BE2C (cell line): Measurements from ENCODE around the gene ALPP.
A peak's percentile ranks its signal among the peaks of the same experiment; 100 is the strongest.
"Not testable (repeated sequence)": the region's sequence is repeated elsewhere in the genome, so short reads cannot be mapped to it uniquely, and the experiment has no call there.

ENCODE experiments used
- DNase-seq: peaks from one replicate; pipeline ENCODE4 v3.0.0-alpha.2; 2020
- H3K27me3 ChIP-seq: fragments of 250-450 bp; sonication (Bioruptor Pico); 2 replicates; pipeline ENCODE4 v1.5.1; 2020; ENCODE audit warnings: mild to moderate bottlenecking
- H3K36me3 ChIP-seq: fragments of 250-450 bp; sonication (Bioruptor Pico); 2 replicates; pipeline ENCODE4 v1.5.1; 2020; ENCODE audit warnings: mild to moderate bottlenecking
- H3K4me1 ChIP-seq: fragments of 250-450 bp; sonication (Bioruptor Pico); 2 replicates; pipeline ENCODE4 v1.5.1; 2020
- H3K4me3 ChIP-seq: 2 replicates; pipeline ENCODE4 v1.5.1; 2011; ENCODE audit warnings: low read depth, low read length
- H3K9me3 ChIP-seq: fragments of 250-450 bp; sonication (Bioruptor Pico); 2 replicates; pipeline ENCODE4 v1.5.1; 2020
- CTCF ChIP-seq: IDR thresholded peaks from 2 replicates; pipeline ENCODE4 v1.5.1; 2012; ENCODE audit warnings: mild to moderate bottlenecking, low read depth, low read length

Gene ALPP

GRCh38 chr2:232333361-232334135 lies 45.0 kb upstream of the ALPP start:
- Histone ChIP-seq H3K4me1 (no peaks in the 10 kb centered on the region), H3K27me3 (no peaks in the 10 kb centered on the region), H3K36me3 (no peaks in the 10 kb centered on the region; the same call in 1 of the 2 replicates), H3K9me3 (no peaks in the 10 kb centered on the region), H3K4me3 (no peak overlapping the region)
- peak; percentile 69 for TF ChIP-seq CTCF
- peak; percentile 62 for DNase-seq

- H3K4me1 ChIP-seq, result not testable (repeated sequence)
These were observed 44.2 kb upstream of the ALPP start for GRCh38 chr2:232334136-232334884.

GRCh38 chr2:232334885-232335205 lies 43.7 kb upstream of the ALPP start:
- not testable (repeated sequence) for H3K4me1 ChIP-seq, H3K4me3 ChIP-seq, H3K27me3 ChIP-seq, H3K36me3 ChIP-seq, DNase-seq, H3K9me3 ChIP-seq

More at GRCh38 chr2:232334136-232334884, 44.2 kb upstream of the ALPP start:
- H3K9me3 ChIP-seq, H3K27me3 ChIP-seq, H3K4me3 ChIP-seq, DNase-seq, H3K36me3 ChIP-seq: not testable (repeated sequence)

GRCh38 chr2:232335206-232335858 lies 43.2 kb upstream of the ALPP start:
- not testable (repeated sequence) for H3K9me3 ChIP-seq, H3K4me1 ChIP-seq, DNase-seq, H3K36me3 ChIP-seq, H3K4me3 ChIP-seq, H3K27me3 ChIP-seq

- Histone ChIP-seq H3K4me3 (no peak overlapping the region), H3K4me1 (no peaks in the 10 kb centered on the region), H3K36me3 (no peaks in the 10 kb centered on the region; the same call in 1 of the 2 replicates), H3K27me3 (no peaks in the 10 kb centered on the region), H3K9me3 (no peaks in the 10 kb centered on the region)
- DNase-seq, result no peak
- no peak for TF ChIP-seq CTCF
These were observed 42.7 kb upstream of the ALPP start for GRCh38 chr2:232335859-232336215.

- no peaks in the 10 kb centered on the region; the same call in 1 of the 2 replicates for H3K36me3 ChIP-seq
- H3K4me3 ChIP-seq, result no peak overlapping the region
- no peaks in the 10 kb centered on the region for H3K27me3 ChIP-seq
- no peaks in the 10 kb centered on the region for H3K9me3 ChIP-seq
- DNase-seq, result no peak
- H3K4me1 ChIP-seq, result no peaks in the 10 kb centered on the region
- TF ChIP-seq CTCF, result no peak
These were observed 42.3 kb upstream of the ALPP start for GRCh38 chr2:232336241-232336736.

- H3K9me3 ChIP-seq, result no peaks in the 10 kb centered on the region
- DNase-seq, result no peak
- H3K27me3 ChIP-seq, result no peaks in the 10 kb centered on the region
- H3K36me3 ChIP-seq, result no peaks in the 10 kb centered on the region; the same call in 1 of the 2 replicates
- no peaks in the 10 kb centered on the region for H3K4me1 ChIP-seq
- H3K4me3 ChIP-seq, result no peak overlapping the region
- no peak for TF ChIP-seq CTCF
These were observed 41.4 kb upstream of the ALPP start for GRCh38 chr2:232336981-232337720.

GRCh38 chr2:232338094-232338758 lies 40.3 kb upstream of the ALPP start:
- not testable (repeated sequence) for H3K27me3 ChIP-seq, H3K9me3 ChIP-seq, DNase-seq, H3K36me3 ChIP-seq, H3K4me3 ChIP-seq, H3K4me1 ChIP-seq
